ENCODE measurements around the gene TRIM45.
A peak's percentile ranks its signal among the peaks of the same experiment; 100 is the strongest.
"Not testable (repeated sequence)": the region's sequence is repeated elsewhere in the genome, so short reads cannot be mapped to it uniquely, and the experiment has no call there.

TRIM45 gene, protein sequence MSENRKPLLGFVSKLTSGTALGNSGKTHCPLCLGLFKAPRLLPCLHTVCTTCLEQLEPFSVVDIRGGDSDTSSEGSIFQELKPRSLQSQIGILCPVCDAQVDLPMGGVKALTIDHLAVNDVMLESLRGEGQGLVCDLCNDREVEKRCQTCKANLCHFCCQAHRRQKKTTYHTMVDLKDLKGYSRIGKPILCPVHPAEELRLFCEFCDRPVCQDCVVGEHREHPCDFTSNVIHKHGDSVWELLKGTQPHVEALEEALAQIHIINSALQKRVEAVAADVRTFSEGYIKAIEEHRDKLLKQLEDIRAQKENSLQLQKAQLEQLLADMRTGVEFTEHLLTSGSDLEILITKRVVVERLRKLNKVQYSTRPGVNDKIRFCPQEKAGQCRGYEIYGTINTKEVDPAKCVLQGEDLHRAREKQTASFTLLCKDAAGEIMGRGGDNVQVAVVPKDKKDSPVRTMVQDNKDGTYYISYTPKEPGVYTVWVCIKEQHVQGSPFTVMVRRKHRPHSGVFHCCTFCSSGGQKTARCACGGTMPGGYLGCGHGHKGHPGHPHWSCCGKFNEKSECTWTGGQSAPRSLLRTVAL

DNA sequence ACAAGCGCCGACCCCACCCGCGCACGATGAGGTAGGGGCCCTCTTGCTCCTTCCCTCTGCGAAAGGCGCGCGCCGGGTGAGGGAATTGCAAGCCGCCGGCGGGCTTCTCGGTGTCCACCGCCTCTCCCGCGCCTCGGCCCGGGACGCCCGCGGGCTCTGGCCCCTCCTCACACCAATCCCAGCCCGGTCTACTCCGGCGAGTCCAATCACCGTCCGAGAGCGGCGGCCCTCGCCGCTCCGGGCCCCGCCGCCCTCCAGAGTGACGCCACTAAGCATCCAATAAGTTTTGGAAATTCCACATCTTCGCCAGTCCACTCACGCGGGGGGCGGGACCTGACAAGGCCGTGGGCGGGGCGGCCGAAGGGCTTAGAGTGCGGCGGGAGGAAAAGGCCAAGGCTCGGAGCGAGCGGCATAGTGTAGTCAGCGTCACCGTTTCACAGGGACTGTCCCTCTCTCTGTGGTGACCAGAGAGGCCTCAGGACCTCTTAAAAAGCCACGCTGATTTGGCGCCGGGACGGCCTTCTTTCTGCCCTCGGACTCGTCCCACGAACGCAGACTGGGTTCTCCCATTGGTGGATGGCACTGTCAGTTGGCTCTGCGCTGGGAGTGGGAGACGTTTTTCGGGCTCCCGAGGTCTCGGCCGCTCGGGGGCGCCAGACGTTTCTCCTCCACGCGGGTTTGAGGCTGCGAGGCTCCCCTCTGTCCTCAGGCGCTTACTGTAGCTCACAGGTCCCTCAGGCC is at the start of gene TRIM45:
Gene TRIM45 (minus strand): TSS at position 161 of the 741 bp plus-strand sequence. CDS start 548 bp downstream, outside the sequence.
- DNase-seq = peak; percentile 77

DNA sequence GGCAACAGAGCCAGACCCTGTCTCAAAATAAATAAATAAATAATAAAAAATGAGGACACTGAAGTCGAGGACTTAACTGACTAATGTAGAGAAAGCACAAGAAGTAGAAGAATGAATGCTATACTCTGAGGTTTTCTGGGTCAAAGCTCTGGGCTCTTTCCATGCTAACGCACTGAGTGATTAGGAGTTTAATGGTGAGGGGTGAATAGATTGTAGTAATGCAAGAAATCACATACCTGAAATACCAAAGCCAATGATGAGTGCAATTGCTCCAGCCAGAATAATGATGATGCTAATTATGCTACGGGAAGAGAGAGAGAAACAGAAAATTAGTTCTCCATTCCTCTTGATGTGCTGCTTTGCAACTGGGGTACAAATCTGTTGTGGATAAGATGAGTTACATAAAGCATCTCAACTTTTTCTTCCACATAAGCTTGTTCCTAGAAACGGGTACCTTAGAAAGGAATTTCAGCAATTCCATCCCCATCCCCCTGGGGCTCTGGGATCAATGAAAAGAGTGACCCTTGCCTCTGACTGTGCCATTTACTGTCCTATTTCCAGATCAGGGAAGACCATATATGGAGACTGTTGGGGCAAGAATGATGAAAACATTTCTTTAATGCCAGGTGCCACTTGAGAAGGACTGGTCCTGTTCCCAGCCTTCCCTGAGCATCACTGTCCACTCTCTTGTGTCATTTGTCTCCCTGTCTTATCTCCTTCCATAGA is 48.5 kb upstream of the TRIM45 start:
- no peak for DNase-seq

DNA sequence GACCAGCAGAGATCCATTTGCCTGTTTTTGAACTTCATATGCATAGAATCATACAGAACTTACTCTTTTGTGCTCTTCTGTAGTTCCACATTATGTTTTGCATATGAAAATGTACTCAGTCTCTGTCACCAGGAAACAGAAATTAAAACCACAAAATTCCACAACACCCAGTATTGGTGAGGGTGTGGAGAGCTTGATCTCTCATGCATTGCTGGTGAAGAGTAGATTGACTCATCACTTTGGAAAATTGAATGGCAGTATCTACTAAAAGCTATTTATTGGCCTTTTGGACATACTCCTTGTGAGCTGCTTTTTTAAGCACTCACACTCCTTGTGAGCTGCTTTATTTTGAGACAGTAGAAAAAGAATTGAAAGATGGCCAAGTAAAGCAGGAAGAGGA is 45.9 kb upstream of the TRIM45 start:
- DNase-seq = no peak

DNA sequence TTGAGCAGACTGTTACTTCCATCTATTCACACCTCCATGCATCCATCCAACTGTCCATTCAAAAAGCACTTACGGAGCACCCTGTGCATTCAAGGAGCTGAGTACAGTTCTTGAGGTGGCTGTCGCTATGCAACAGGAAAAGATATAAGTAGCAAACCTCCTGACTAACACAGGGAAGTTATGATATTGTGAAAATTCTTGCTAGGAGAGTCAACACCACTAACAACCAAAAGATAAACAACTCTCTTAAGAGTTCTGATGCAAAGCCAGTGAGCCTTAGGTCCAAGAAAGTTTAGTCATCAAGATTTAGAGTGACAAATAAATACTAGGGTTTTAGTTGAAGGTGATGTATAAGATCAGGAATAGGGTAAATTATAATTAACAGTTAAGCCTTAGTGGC is 44.5 kb upstream of the TRIM45 start:
- DNase-seq = no peak

DNA sequence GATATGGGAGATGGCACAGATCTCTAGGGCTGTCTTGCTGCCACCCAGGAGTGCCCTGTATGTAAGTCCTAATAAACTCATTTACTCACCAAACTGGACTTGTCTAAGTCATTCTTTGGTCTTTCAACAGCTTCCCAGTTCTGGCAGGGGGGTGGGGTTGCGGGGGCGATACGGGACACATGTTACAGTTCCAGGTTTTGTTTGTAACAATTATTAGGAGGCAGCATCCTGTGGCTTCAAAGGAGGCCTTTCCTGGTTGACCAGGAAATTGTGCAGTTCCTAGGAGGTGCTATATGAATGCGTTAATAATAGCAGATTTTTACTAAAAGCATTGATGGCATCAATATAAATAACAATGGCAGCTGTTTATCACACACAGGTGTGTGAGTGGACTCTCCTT is 42.7 kb upstream of the TRIM45 start:
- DNase-seq = no peak

DNA sequence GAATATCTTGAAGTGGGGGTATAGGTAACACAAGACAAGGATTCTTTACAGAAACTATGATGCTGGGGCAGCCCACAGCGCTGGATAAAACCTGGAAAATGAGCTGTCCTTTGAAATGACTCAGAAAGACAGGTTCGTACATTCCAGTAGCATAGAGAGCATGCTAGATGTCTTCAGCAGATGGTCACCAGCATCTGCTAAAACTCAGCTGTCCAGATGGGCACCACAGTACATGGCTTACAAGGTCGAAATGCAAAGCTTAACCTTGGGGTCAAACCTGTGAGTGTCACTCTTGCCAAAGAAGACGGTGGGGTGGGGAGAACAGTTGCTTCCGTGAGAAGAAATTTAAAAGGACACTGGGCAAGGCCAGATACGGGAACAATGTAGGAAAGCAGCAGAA is 41.3 kb upstream of the TRIM45 start:
- DNase-seq = no peak

DNA sequence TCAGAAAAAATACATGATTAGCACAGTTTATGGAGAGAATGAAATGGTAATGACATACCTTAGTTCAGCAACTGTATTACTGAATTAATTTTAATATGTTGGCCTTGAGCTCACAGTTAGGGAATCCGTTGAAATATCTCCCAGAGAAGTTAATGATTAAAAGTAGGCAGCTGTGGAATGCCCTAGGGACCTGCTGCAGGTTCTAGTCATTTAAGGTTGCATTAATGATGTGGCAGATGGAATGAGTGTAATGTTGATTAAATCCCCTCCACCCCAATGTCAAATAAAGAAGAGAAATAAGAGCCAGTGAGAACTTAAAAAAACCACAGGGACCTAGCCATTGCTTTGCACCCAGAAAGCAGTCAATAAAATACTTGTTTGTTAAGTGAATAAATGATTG is 40.3 kb upstream of the TRIM45 start:
- DNase-seq = no peak

DNA sequence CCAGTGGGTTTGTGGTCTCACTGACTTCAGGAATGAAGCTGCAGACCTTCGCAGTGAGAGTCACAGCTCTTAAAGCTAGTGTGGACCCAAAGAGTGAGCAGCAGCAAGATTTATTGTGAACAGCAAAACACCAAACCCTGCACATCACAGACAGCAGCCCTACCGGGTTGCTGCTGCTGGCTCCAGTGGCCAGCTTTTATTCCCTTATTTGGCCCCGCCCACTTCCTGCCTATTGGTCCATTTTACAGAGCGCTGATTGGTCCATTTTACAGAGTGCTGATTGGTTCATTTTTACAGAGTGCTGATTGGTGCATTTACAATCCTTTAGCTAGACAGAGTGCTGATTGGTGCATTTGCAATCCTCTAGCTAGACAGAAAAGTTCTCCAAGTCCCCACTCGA is 29.8 kb upstream of the TRIM45 start:
- DNase-seq = not testable (repeated sequence)

DNA sequence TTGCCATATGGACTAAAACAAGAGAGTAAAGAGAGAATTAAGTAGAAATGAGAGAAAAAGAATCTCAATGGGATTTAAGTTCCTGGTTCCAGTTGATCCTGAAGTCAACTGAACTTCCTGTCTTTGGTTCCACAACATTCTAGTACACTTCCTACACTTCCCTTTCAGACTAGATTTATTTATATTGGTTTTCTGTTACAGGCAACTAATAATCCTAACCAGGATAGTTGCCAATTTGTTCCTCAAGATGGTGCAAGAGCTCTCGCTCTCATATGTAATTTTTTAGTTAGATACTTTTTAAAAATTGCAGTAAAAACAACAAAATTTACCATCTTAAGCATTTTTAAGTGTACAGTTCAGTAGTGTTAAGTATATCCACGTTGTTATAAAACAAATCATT is 28.8 kb upstream of the TRIM45 start:
- no peak for DNase-seq

DNA sequence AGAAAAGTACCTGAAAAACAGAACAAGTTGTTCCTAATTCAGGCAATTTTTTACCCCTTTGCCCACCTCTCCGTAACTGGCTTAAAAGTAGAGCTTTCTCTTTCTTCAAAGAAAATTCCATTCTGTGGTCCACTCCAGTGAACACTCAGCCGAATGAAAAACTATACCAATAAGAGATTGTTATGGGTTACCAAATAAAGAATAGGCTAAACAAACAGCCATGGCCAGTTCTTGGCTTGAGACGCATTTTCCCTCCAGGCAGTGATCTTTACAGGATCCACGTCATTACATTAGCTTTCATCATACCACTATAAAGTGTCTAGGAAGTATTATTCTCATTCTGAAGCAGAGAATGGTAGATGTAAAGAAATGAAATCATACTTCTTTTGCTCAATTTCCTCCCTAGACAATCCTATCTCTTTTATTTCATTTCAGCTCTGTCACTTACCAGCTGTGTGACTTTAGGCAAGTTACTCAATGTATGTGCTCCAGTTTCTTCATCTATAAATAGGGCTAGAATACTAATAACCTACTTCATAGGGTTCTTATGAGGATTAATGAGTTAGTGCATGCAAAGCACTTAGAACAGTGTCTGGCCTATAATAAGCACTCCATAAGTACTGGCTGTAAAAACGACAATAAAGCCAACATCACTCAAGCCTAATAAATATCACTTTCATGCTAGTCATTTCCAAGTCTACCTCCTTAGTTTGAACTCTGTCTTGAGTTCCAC is 26.5 kb upstream of the TRIM45 start:
- DNase-seq = no peak

DNA sequence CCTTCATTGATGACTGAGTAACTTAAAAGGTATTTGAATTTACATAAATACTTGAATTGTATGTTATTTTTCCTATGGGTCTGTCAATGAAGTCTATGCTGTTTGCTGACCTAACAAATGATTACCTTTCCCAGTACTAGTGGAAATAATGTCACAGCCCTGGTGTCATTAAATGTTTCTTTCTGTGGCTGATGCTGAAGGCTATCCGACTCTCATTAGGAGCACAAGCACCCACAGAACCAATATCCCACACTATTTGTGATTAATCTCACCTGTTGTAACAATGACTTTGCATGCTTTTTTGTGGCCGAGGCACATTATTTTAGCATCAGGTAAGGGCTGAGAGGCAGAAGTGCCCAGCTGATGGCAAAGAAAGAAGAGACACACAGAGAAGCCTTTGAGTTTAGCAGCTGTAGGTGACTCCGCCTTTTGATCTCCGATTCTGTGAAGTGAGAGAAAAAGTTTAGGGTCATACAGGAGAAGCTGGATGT is 25.8 kb upstream of the TRIM45 start:
- no peak for DNase-seq

DNA sequence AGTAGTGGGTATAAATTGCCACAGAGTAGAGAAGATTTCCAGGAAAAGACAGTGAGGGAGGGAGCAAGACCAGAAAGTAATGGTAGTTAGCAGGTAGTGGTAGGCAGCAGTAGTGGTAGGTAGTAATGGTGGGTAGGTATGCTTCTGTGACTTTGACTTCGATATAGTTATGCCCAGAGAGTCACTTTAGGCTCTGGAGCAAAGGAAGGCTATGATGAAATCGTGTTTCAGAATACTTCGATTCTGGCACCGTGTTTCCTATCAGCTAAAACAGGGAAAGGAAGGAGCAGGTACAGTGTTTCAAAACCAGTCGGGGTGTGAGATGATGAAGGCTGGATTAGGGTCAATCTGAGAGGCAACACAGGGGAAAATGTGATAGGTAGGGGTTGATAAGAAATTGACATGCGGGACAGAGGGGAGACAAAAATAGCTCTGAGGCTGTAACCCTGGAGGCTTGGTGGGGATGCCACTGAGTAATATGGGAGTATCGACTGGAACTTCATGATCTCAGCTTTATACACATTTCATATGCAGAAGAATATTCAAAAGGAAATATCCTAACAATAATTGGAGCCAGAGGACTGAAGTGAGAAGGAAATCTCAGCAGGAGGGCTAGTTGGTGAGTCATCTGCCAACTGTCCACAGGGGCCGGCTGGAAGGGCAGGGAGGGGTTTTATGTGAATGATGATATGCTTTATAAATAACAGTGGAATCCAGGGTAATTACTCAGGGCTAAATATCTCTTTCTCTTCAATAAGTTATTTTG is 25.2 kb upstream of the TRIM45 start:
- DNase-seq = no peak

DNA sequence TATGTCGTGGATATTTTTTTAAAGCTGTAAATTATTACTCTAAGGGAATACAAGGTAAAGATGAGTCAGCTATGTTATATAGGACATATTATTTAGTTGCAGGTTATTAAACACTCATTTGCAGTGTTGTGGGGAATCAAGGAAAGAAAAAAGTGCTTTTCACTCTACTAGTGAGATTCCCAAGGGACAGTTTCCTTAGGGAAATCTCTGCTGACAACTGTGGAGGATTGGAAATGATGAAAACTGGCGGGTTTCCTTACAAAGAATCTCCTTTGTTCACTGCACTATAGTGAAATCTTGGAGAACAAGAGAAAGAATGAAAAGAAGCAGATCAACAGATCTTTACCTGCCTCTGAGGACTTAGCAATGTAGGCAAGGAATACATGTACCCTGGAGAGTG is 24.5 kb upstream of the TRIM45 start:
- no peak for DNase-seq

DNA sequence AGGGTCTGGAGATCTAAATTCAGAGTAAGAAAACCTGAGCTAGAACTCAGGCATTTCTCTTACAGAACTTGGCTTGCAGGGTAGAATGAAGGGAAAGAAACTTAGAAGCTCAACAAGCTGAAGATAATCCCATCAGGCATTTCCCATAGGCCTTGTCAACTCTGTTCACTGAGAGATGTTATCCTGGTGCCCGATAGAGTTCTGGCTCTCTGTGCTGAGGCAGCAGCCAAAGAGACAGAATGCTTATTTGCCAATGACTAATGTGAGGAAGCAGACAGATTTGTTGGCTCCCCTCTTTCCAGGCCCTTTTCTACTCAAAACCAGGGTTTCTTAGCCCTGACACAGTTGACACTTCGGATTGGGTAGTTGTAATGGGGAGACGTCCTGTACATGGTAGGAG is 22.3 kb upstream of the TRIM45 start:
- DNase-seq = no peak

DNA sequence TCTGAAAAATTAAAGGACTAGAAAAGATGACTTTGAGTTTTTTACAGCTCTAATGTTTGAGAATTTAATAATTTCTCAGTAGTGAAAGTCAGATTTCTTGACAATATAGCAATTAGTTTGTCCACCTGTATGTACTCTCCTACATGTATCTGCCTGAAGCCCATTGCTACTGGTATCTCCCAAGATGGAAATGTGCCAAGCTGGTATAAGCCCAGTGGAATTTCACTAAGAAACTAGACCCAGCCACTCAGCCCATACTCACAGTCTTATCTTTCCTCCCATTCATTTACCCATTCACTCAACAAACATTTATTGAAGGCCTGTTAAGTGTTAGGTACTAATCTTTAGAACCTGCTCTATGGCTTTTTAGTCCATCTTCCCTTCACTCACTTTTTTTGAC is 21.6 kb upstream of the TRIM45 start:
- DNase-seq = no peak

DNA sequence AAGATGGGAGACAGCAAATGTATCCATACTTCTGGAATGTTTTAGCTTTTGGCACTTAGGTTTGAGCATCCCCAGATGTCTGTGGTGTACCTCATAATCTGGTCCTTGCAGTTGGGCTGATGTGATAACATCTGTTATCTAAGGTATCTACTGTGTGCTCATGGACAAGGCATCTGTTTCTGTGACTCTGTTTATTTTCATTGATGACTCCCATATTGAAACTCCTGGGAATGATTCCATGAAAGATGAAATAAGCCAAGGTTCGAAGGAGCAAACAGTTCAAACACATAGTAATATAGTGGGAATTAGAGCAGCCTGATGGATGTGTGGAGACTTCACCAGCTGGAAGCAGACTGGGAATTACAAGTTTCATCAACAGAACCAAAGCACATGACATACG is 20.7 kb upstream of the TRIM45 start:
- no peak for DNase-seq

DNA sequence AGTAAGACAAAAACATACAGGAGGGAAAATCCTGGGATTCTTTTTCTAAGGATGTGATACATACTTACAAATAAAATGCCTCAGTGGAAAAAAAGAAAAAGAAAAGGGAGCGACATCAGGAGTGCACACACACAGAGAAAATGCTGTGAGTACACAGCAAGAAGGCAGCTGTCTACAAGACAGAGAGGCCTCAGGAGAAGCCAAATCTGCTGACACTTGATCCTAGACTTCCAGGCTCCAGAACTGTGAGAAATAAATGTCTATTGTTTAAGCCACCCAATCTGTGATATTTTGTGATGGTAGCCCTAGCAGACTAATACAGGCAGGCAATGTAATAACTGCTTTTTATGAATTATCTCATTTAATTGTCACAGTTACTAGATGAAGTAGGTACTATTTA is 17.0 kb upstream of the TRIM45 start:
- no peak for DNase-seq

DNA sequence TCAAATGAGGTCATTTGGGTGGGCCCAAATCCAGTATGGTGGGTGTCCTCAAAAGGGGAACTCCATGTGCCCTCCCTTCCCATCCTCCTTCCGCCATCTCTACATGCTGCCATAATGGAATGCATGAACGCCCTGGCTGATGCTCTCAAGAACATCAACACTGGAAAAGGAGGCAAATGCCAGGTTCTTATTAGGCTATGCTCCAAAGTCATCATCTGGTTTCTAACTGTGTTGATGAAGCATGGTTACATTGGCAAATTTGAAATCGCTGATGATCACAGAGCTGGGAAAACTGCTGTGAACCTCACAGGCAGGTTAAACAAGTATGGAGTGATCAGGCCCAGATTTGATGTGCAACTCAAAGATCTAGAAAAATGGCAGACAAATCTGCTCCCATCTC is 16.6 kb upstream of the TRIM45 start:
- no peak for DNase-seq

DNA sequence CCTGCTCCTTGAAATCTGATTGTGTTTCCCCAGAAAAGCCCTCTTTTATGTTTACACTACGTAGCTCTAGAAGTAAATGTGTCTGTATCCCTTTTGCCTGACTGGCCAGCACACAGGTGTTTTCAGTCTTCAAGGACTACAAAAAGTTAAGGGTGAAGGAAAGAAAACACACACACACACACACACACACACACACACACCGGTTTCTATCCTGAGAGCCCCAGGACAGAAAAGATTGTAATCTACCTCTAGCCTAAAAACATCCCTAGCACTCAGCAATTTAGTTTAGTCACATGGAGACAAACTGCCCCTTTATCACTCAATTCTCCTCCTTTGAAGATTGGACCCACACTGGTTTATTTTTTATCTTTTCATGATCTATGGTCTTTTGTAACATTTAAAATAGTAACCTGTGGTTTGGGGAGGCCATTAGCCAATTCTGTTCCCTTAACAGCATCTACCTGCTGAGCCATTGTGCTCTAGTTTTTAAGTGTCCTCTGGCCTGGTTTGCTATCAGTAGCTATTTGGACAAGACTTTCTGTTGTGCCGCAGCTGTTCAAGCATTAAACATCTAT is 15.8 kb upstream of the TRIM45 start:
- no peak for DNase-seq

DNA sequence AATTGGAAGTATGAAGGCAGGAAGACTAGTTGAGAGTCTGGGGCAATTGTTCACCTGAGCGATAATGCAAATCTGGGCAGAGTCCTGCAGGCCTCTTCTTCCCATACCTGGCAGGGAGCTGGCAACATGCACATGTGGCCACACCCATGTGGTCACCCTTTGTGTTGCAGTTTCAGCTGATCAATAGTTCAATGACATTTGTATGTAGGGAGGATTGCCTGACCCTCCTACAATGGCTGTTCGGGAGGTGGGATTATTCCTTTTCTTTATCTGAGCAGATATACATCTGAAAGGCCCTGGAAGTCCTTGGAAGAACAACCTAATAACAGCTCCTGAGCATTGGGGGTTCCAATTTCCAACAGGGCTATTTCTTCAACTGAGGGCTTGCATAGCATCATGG is 15.2 kb upstream of the TRIM45 start:
- DNase-seq = no peak

DNA sequence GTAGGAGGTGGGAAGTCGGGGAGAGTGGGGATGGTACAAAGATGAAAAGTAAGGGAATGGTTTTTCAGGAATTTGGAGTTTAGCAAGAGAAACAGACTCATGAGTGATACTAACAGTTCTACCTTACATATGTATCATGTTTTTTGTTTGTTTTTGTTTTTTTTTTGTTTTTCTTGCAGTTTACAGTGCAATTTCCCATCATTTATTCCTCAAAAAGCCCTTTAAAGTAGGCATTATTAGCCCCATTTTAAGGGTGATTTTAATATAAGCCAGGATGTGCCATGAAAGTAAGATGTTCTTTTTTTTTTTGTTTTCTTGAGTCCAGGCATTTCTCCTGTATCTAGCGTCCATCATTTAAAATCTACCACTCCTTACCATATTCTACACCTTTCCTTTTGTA is 13.8 kb upstream of the TRIM45 start:
- no peak for DNase-seq
